Measurements from ENCODE around the gene PSMG3.

Gene PSMG3

GRCh38 chr7:1544178-1544895, 25.5 kb downstream of the PSMG3 start:
- no peak for DNase-seq

DNA sequence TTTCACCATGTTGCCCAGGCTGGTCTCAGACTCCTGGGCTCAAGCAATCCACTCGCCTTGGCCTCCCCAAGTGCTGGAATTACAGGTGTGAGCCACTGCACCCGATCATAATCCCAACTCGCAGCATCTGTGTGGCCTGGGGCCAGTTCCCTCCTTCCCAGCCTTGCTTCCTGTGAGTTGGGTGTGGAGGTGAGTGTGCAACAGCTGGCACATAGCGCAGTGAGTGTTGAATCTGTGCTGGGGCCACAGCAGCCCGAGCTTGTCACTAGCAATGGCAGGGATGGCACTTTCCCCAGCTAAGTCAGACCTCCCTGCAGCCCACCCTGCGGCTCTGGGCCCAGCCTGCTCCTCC, 26.0 kb downstream of the PSMG3 start:
- no peak for DNase-seq

DNA sequence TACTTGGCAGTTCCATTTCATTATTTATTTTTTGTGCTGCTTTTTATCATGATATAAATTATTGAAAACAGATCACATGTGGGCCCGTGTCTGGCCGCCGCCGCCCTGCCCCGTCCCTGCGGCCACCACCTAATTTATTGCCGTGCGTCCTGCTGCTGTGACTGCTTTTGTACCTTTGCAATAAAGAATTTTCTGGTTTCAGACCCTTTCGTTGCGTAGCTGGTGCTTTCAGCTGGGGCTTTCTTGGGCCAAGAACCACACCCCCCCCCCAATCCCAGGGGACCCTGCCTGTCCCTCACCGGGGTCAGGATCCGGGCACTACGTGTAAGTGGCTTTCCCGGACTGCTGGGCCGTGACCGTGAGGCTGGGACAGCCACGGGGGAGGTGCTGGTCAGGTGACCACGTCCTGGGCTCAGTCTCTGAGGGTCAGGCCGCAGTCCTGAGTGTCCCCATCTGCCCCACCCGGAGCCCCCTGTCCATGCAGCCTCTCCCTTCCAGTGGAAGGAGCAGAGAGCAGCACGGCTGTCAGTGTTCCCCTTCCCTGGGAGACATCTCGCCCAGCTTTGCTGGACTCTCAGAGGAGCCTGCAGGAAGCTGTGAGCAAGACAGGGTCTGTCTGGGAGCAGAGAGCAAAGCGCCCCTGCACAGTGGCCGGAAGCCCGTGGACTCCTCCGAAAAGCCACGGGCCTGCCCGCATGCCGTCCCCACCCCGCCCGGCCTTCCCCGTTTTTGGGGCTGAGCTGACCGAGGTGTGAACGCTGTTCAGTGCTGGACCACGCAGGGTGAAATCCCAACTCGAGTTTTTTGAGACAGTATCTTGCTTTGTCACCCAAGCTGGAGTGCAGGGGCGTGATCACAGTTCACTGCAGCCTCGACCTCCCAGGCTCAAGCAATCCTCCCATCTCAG, 26.7 kb downstream of the PSMG3 start:
- no peak for DNase-seq

DNA sequence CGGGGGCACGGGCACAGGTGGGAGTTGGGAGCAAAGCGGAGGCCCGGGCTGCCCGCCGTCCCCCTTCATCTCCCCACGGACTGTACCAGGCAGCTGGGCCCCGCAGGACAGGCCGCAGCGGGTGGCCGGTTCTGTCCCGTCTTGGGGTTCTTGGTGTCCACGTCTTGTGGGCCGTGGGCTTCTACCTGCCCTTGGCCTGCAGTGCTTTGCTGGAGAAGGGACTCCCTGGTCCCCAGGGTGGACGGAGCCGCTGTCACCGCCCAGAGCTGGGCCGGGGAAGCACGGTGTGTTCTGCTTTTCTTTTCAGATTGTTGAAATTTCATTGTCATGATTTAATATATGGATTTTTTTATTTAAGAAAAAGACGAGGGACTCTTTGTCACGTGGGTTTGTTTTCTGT, 27.5 kb downstream of the PSMG3 start:
- DNase-seq: no peak

DNA sequence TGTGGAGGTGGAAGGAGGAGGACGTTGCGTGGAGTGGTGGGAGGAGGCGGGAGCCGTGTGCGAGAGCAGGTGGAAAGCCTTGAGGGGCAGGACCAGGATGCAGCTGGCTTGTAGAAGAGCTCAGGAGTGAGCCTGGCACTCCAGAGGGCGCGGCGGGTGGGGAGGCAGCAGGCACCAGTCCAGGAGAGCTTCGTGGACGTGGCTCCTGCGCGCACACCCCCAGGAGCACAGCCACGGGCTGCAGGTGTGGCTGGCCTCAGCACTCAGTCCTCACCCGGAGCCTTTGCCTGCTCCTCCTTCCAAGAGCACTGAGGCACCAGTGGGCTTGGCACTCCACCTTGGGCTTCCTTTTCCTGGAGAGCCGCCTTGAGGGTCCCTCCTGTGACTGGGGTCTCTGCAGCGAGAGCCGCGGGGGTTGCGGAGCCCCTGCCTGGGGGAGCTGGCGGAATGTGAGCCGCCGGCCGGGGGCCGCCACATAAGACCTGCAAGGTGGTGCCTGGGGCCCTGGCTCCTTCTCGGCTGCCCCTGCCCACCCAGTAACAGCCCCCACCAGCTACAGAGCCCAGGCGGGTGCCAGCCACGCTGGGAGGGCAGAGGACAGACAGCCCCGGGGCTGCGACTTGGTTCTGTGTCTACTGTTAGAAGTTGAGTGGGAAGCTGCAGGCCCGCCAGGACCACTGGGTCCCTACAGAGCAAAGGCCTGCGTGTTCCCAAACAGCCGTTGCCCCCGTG, 28.2 kb downstream of the PSMG3 start:
- no peak for DNase-seq

DNA sequence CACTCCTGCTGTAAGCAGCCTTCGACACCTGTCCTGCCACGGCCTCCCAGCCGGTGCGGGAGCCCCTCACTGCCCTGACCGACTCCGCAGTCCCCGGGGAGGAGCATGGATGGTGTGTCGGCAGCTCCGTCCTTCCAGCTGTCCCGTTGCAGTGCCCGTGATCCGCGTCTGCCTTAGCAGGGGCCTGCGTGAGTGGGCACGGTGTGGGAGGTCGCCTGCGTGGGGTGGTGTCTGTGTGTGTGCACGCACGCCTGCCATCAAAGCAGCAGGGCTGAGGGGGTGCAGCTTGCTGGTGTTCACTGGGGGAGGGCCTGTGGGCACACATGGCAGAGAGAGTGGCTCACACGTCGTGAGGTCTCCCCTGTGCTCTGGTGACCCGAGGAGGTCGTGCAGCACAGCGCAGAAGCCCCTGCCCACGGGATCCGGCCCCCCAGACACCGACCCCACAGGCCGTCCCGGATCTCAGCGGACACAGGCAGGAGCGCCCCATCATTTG, 29.0 kb downstream of the PSMG3 start:
- DNase-seq: no peak

DNA sequence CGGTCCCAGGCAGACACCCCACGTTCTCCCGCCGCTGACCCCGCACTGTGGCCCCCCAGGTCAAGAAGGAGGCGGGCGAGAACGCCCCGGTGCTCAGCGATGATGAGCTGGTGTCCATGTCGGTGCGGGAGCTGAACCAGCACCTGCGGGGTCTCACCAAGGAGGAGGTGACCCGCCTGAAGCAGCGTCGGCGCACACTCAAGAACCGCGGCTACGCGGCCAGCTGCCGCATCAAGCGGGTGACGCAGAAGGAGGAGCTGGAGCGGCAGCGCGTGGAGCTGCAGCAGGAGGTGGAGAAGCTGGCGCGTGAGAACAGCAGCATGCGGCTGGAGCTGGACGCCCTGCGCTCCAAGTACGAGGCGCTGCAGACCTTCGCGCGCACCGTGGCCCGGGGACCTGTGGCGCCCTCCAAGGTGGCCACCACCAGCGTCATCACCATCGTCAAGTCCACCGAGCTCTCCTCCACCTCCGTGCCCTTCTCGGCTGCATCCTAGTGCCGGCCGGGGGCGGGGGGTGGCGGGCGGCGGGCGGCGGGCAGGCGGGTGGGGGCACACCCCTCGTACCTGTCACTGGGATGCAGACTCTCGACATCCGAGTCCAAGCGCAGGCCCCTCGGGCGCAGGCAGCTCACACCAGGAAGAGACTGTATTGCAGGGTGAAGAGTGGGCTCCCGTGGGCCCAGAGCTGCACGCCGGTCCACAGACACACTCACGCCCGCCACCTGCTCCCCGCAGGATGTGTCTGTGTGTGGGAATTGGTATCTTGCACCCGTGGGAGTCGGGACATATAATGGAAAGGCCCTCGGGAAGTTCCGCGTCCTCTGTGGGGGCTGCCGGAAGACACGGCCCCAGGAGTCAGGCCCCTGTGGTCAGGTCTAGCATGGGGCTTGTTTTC, 29.7 kb downstream of the PSMG3 start:
- DNase-seq: no peak

- no peak for DNase-seq
Observed at GRCh38 chr7:1539181-1539881, 30.5 kb downstream of the PSMG3 start.

- no peak for DNase-seq
Observed at GRCh38 chr7:1538544-1539180, 31.2 kb downstream of the PSMG3 start.

DNA sequence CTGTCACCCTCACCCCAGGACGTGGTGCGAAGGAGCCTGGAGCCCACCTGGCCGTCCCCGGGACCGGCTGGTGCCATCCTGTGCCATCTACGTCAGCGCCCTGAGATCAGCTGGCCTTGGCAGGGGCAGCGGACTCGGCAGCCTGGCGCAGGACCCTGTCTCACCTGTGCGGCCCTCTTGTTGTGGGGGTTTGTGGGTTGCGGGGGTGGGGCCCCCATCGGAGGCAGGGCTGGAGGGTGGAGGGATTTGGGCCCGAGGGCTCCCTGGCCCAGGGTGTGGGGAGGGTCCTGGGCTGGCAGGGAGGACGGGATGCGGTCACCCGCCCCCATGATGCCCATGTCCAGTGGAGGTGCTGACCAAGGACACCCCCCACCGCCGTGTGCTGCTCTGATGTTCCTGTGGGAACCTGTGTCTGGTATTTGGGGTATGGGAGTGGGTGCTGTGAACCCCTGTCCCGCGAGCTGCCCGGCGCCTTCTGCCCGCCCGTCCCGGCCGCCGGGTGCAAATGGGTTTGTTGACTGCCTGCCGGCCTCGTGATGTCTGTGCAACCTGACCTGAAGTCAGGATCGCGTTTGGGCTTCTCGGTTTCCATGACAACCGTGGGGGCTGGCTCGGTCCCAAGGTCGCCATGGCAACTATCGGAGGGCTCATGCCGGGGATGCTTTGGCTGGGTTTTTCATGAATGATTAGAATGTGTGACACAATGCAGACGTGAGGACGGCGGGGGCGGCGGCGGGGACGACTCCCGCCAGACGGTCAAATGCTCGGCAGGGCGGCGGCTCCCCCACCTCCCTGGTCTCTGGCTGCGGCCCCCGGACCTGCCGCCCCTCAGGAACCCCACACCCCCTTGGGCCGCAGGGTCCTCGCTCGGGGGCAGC, 32.1 kb downstream of the PSMG3 start:
- DNase-seq: peak in 10 of 14 donors; percentile 6 to 87 (median 20)

- DNase-seq: peak in 7 of 14 donors; percentile 13 to 75 (median 31)
Observed at GRCh38 chr7:1536743-1537534, 32.9 kb downstream of the PSMG3 start.

DNA sequence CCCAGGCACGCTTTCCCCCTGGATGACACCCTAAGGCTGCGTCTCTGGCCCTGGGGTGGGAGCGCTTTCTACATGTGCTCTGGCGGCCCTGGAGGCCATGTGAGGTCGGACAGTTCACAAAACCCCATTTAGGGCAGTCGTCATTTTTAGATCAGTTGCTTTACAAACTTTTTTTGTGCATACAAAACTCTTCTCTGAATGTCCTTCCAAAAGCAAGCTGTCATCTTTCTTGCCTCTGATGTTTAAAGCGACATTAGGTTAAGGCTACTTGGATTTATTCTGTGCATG, 33.4 kb downstream of the PSMG3 start:
- DNase-seq: no peak

GRCh38 chr7:1535701-1536454, 34.0 kb downstream of the PSMG3 start:
- no peak for DNase-seq

DNA sequence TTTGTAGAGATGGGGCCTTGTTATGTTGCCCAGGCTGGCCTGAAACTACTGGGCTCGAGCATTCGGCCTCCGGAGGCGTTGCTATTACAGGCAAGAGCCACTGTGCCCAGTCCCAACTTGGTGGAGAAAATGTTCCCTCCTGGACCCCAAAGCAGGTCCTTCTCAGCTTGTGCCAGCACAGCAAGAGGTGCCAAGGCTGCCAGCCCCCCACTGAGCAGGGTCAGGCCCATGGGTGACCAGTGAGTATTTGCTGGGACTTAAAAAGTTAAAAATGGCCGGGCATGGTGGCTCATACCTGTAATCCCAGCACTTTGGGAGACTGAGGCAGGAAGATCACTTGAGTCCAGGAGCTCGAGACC, 34.8 kb downstream of the PSMG3 start:
- no peak for DNase-seq

- peak in 1 of 14 donors; percentile 9 for DNase-seq
Observed at GRCh38 chr7:1534330-1535099, 35.3 kb downstream of the PSMG3 start.

DNA sequence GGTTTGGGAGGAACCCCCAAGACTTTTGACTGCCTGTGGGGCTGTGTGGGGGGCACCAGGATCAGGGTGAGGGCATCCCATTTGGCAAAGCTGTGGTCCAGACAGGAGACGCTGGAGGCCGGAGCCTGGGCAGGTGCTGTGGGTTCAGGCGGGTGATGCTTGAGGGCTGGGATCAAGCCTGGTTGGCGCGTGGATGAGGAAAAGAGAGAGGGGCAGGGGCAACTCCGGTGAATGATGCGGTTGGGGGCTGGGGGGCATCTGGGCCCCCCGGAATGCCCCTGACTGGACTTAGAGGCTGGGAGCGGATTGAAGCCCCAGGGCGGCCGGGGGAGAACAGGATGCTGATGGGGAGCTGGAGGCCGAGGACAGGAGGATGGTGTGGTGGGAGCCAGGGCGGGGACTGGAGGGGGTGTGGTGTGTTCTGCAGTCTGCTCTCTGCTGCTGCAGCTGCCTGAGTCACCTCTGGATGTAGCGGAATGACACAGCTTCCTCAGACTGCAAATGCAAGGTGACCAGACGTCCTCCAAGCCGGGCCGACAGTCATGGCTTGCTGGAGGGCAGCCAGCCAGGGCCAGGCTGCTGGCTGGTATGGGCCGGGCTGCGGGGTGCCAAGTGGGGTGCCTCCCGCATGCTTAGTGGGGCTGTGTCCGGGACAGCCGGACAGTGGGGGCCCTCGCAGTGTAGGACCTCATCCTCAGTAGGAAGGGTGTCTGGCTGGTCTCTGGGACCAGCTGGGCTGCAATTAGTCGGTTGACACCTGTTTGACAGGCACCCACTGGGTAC, 36.1 kb downstream of the PSMG3 start:
- DNase-seq: no peak

- DNase-seq: no peak
Observed at GRCh38 chr7:1533255-1533546, 36.6 kb downstream of the PSMG3 start.
